Keratinocyte (primary cell): ENCODE data around the gene EDDM13.

ENCODE experiments used
- CTCF ChIP-seq, 3 experiments: IDR thresholded peaks in 1 of 3; conservative IDR thresholded peaks in 1 of 3; optimal IDR thresholded peaks in 1 of 3; 2 replicates in 2 of 3; 3 replicates in 1 of 3; pipeline versions ENCODE3 to v1.5.1; 2011; ENCODE audit warnings: low read length in 3 of 3, mild to moderate bottlenecking in 3 of 3, moderate library complexity in 2 of 3, control low read depth in 1 of 3, inconsistent platforms in 1 of 3; ENCODE audit not compliant: insufficient read depth in 2 of 3; ENCODE audit errors: extremely low read depth in 1 of 3
- EZH2 ChIP-seq: IDR thresholded peaks from one replicate; pipeline ENCODE4 v1.6.1; 2012; ENCODE audit warnings: inconsistent platforms, mild to moderate bottlenecking, low read length, moderate library complexity

- no peak for TF ChIP-seq CTCF (optimal IDR thresholded peaks at IDR 0.05 in 1 of 3, IDR thresholded peaks at IDR 0.05 in 1 of 3, conservative IDR thresholded peaks at IDR 0.05 in 1 of 3; ENCODE audit: extremely low read depth in 1 of 3, insufficient read depth in 2 of 3, low read length in 3 of 3)
- no peak for TF ChIP-seq EZH2
These were observed 60.1 kb downstream of the EDDM13 start for GRCh38 chr19:56332695-56333094.
